HG03108 (cell line): ENCODE results near the gene MYO1G.
"Not testable (repeated sequence)": the region's sequence is repeated elsewhere in the genome, so short reads cannot be mapped to it uniquely, and the experiment has no call there.

Experiments
- ATAC-seq: cut with Tn5 transposase; IDR thresholded peaks from one replicate; pipeline ENCODE4 v1.9.1; 2021; ENCODE audit warnings: moderate library complexity; ENCODE audit not compliant: unreplicated experiment

MYO1G gene

DNA sequence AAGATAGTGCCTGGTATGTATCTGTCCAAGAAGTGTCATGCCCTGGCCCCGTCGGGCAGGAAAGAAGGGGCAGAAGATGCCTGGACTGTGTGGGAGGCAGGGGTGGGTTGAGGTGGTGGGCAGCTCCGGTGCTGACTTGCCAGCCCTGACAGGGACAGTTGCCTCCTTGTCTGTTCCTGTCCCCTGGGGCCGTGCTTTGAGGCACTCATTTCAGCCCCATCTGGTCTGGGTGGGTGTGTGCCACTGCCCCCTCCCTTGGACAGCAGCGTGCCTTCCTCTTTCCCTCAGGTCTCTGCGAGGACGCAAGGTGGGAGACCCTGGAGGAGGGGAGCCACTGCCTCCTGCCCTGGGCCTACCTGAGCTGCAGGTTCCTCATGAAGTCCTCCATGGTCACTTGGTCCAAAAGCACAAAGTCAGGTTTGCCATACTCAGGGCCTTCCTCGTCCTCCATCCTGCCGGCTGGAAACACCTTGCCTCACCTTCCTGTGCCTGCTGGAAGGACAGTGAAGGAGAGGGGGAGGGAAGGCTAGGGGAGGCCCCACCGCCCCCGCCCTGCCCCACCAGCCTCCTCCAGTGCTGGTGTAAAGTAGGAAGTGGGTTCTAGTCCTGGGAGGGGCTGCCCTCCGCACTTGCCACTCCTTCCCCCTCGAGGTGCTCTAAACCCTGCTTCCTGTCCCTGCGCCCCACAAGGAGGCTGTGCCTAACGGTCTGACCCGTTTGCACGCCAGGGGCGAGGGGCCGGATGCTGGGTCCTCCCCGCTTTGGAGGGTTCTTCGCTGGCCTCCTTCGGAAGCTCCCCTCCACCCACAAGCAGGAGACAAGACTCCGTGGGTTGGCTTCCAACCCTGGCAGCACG lies at the start of gene MYO1G:
Gene MYO1G, minus strand, starts transcription at position 505 of the 856 bp plus-strand sequence. Its CDS starts 54 bp downstream, at position 451.
- peak; percentile 55 for ATAC-seq

DNA sequence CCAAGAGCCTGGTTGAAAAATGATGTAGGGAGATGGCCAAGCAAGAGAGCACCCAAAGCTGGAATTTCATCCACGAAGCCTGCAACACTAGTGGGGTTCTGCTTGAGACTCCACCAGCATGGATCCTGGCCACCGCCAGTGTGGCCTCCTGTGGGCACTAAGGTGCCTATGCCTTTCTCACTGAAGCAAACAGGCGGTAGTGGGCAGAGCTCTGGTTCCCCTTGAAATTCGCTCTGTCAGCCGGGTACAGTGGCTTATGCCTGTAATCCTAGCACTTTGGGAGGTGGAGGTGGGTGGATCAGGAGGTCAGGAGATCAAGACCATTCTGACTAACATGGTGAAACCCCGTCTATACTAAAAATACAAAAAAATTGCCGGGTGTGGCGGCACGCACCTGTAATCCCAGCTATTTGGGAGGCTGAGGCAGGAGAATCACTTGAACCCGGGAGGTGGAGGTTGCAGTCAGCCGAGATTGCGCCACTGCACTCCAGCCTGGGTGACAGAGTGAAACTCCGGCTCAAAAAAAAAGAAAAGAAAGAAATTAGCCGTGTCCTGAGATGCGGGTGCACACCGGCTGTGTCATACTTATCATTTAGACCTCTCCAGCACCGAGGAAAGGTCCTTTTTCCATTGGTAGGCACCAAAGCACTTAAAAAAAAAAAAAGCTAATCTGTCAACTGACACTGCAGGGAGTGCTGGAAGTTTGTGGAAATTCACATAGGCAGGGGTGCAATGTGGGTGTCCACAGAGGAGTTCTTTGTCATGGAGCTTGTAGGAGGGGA lies 49.5 kb upstream of the MYO1G start:
- no peak for ATAC-seq

DNA sequence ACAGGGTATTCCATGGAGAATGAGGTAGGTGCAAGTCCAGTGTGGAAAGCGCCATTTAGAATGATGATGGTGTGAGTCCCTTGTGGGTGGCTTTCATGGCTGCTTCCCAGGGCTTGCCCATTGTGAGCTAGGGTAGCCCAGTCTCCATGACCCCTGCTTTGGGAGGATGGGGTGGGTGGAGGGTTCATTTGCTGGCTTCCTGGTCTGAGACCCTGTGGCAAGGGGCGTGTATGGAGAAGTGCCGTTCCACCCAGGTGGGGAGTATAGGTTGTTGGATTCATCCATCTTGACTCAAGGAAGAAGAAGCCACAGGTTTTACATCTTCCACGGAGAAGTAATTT lies 48.9 kb upstream of the MYO1G start:
- peak; percentile 25 for ATAC-seq

DNA sequence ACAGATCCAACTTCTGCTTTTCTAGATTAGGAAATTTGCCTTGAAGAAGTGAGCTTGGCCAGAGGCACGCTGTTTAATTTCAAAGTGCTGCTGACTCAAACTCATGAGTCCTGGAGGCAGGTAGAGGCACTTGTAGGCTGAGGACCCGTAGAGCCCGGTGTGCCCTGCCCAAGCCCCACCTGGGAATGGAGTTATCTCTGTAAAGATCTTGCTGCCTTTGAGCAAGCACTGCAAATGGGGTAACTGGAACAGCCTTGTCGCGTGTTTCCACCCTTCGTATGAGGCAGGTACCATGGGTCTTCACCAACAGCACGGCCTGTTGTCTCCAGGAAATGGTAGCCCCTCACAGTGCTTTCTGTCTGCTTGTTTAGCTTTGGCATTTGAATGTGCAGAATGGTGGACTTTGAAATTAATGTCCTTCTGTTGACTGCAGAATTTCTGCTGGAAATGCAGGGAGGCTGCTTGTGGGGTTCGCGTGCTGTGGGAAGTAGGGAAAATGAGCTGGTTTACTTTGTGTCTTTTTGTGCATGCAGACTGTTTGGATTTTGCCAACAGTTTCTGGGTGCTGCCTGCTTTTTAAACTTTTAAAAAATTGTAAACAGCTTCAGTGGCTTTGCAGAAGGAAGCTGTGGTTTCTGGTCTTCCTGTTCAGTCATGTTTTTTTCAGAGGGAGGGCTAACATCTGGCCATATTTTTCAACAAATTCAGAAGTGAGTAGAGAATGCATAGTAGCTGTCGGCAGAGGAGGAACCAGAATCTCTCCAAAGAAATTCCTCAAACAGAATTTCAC lies 48.4 kb upstream of the MYO1G start:
- peak; percentile 47 for ATAC-seq

DNA sequence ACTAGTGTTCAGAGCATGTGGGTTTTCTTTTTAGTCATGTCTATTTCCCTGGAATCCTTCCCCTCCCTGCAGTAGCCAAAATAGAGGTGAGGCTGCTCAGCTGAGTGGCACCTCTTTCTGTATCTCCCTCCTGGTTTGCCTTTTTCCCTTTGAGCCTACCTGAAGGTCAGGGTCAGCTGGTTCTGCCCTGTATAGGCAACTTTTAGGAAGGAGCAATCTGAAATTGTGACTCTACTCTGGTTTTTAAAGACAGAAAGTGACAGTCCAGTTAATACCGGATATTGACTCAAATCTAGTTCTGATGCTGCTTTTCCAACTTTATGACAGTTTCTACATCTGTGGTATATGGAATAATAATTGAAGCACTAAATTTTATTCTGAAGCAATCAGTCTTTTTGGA lies 47.2 kb upstream of the MYO1G start:
- ATAC-seq, result no peak

DNA sequence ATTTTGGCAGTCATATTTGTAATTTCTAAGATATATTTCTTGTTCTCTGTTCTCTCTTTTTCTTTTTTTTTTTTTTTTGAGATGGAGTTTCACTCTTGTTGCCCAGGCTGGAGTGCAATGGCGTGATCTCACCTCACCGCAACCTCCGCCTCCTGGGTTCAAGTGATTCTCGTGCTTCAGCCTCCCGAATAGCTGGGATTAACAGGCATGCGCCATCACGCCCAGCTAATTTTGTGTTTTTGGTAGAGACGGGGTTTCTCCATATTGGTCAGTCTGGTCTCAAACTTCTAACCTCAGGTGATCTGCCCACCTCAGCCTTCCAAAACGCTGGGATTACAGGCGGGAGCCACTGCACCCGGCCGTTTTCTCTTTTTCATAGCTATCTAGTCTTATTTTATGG lies 46.7 kb upstream of the MYO1G start:
- not testable (repeated sequence) for ATAC-seq

DNA sequence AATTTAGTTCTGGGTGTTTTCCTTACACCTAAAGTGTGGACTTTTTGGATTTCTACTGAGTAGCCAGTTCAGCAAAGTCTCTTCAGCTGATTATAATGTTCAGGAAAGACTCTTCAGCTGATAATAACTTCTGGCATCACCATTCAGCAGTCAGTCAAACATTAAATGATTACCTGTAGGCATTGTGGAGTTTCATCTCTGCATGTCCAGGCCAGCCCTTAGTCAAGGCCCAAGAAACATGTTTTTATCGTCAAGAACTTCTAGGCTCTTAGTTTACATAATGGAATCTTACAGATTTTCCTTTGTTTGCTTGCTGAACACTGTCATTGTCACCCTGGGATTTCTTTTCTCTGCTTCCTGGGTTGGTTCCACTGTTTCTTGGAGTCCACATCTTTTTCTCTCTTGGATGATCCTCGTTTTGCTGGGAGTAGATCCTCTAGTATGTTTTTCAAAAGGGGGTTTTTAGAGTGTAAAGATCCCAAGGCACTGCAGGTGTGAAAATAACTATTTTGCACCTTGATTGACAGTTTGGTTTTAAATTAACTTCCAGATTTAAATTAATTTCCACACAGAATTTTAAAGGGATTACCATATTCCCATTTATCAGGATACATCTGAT lies 45.4 kb upstream of the MYO1G start:
- ATAC-seq, result no peak

DNA sequence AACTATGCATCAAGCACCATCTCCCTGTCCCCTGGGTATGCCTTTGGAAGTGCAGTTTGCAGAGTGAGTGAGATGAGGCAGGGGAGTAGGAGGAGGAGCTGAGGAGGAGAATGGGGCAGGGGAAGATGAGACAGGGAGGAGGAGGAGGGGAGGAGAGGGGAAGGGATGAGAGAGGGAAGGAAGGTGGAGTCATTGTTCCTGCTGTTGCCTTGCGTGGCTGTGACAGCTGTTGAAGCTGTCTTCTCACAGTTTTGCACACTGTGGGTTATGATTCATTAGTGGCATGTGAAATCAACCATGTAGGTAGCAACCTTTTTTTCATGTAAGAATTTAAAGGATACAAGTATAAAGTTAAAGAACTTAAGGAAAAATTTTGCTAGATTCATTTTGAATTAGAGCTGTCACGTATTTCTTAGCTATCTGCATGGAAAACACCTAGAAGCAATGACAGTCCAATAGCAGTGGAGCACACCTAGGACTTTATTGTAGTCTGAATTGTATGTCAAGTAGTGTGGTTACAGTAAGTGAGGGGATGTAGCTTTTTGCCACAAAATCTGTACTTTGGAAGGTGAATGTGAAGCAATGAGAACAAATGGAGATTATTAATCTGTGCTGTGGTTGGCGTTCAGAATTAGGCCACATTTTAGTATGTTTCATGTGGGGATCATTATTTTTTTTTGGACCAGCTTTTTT lies 42.9 kb upstream of the MYO1G start:
- peak; percentile 49 for ATAC-seq

DNA sequence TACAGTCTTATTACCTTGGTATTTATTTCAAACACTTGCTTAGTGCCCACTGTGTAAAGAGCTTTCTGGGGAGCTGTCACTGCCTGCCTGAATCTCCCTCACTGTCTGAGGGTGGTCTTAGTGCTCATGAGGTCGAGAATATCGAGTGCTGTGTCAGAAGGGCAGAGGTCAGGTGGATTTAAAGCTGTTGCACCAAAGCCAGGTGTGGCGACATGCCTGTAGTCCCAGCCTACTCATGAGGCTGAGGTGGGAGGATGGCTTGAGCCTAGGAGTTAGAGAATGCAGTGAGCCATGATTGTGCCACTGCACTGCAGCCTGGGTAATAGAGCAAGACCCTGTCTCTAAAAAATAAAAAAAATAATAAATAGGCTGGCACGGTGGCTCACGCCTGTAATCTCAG lies 42.1 kb upstream of the MYO1G start:
- no peak for ATAC-seq

DNA sequence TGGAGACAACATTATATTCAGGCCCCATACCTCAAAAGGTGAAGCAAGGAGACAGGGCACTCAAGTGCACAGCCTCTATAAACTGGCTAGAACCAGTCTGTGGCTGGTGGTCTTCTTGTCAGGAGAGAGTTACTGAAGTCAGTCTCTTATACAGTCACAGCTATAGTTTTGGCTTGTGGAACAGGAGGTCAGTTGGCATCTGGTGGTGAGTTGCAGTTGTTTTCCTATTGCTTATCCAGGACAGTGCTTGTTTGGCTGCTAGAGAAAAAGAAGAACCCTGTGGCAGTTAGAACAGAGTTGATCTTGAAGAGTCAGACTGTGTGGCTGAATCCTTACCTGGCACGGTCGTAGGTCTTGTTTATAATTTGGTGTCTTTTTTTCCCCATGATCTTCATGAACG lies 38.4 kb upstream of the MYO1G start:
- ATAC-seq, result no peak

DNA sequence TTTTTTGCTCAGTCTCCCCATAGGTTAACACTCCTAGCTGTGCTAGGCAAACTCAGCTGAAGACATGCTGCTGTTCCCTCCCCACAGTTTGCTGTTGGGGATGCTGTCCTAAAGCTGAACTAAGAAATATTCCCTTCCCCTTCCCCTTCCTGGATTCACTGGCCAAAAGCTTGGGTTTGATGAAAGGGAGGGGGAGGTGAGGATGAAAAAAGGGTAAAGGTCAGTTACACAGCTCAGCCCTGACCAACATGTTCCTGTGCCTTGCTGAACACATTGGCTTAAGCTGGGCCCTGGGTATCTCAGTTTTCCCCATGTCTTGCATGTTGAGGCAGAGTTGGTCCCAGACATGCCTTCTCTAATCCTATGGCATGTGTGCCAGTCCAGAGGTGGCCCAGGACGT lies 36.5 kb upstream of the MYO1G start:
- no peak for ATAC-seq

DNA sequence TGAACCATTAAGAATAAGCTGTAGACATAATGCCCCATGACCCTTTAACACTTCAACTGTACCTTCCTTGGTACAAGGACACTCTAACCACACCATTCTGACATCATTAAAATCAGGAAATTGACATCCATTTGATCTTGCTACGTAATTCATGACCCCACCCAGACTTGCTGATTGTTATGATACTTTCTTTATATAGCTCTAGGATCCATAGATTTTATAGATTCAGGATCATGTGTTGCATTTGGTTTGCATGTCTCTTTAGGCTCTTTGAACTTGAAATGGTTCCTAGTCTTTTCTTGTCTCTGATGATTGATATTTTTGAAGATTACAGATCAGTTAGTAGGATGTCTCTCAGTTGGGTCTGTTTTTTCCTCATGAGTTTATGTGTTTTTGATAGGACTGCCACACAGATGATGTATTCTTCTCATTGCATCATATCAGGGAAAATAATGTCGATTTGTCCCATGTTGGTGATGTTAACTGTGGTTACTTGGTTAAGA lies 34.7 kb upstream of the MYO1G start:
- no peak for ATAC-seq

DNA sequence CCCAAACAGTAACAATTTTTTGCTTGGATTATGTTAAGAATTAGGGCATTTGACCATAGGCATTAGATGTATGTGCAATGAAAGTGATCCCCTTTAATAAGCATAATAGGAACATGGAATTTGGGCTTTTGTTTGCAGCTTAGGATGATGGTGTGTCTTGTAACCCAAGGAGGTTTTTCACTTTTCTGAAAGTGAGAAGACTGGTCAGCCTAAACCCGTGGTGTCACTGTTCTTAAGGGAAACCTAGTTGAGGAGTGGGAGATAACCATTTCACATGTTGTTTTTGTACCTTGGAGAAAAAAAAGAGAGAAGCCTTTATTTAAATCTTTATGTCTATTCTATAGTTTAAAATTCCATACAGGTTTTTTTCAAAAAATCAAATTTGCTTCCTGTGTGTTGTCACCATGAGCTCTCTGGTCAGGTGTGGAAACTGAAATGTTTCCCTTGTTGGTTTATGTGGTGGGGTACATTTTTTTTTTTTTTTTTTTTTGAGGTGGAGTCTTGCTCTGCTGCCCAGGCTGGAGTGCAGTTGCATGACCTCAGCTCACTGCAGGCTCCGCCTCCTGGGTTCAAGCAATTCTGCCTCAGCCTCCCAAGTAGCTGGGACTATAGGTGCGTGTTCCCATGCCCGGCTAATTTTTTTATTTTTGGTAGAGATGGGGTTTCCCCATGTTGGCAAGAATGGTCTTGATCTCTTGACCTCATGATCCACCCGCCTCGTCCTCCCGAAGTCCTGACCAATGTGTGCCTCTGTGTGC lies 28.9 kb upstream of the MYO1G start:
- peak; percentile 61 for ATAC-seq

DNA sequence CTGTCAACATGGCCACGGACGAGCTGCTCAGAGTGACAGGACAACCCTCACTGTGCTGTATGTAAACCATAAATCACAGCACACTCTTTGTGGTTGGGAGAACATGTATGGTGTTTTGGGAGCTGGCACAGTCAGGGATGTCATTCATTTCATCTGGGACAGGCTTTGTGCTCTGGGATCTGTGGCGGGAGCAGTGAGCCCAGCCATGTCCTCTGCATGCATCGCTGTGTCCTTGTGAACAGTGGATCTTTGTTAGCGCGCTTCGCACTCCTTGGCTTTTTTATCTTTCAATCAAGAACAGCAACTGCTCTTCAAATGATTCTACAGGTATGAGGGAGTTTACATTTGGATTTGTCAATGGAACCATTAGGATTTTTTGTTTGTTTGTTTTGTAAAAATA lies 28.3 kb upstream of the MYO1G start:
- no peak for ATAC-seq

DNA sequence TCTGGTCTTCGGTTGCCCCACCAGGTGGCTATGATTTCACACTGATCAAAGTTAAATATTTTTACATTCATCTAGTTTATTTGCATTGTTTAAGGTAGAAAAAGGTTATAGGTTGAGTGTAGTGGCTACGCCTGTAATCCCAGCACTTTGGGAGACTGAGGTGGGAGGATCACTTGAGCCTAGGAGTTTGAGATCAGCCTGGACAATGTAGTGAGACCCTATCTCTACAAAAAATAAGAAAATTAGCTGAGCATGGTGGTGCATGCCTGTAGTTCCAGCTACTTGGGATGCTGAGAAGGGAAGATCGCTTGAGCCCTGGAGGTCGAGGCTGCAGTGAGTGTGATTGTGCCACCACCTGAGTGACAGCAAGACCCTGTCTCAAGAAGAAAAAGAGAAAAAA lies 25.0 kb upstream of the MYO1G start:
- ATAC-seq, result no peak

DNA sequence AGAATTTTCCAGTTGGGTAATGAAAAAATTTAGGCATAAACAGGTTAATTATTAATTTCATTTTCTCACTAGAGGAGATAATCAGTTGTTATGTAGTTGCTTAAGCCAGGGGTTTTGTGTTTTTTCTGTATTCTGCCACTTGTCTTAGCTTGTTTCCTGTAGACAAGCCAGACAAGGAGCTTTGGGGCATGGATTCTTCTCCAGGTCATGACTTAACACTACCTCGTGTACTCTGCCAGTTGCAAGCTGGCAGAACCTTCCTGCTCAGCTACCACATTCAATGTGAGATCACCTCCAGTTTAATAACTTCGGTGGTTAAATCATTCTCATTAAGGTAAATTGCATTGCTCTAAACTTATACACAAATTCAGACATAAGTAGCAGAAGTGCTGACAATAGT lies 23.0 kb upstream of the MYO1G start:
- ATAC-seq, result no peak

DNA sequence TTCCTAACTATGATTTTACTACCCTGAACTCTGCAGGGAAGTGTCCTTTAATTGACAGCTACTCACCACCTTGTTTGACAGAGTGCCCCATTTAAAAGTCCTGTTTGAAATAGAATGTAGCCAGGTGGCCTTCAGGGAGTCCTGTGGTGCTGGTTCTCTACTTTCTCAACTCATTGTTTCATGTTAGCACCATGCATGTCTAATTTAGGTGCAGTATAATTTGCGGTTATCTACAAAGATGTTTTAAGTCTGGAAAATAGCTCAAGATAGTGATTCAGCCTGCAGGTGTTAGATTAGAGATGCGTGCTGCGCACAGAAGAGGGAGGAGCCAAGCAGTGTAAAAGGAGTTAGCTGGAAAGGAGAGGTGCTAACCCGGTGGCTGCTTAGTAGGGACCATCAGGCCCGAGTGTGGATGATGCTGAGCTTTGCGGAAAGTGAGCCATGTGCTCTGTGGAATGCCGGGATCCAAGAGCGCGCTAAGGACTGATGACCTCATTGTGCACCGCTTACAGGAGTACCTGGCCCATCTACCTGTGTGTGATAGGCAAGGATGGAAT lies 22.4 kb upstream of the MYO1G start:
- ATAC-seq, result peak; percentile 28

DNA sequence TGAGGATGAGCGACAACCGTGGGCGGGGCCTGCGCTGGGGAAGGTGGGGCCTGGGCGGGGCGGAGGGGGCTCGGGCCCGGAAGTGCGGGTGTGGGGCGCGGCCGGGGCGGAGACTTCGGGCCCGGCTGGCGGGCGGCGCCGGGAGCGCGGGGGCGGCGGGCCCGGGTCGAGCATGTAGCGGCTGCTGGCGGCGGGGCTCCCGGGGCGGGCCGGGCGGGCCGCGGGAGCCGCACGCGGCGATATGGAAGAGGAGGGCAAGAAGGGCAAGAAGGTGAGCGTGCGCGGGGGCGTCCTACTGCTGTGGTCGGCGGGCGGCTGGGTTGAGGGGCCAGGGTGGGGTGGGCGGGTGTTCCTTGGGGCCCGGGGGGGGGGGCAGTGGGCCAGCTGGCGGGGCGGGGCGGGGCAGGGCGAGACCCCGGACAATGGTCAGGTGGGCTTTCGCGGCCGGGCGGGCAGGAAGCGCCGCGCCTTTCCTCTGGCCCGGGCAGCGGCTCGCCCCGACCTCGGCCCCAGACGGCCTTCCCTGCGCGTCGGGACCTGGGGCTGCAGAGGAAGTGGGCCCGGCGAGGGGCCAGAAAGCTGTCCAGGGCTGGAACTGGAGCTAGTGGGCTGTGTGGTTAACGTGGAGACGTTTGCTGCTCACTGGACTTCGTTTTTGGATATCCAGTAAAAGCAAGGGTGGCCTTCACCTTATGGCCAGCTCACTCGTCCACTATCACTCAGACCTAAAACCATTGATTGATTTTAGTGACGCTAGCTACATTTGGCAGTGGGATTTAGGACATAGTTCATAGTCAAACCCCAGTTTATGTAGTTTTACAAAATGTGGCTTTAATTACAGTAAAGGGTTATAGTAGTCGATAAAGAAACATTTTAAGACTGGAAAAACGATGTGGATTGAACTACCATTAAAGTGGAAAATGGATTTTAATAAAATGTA lies 21.5 kb upstream of the MYO1G start, which contains the start of gene CCM2:
Gene CCM2, plus strand, starts transcription at position 109 of the 940 bp plus-strand sequence. Its CDS starts 133 bp downstream, at position 242.
- ATAC-seq, result no peak
